ENCODE measurements around the gene NUDT14. TPM values are rescaled to one million over a fixed set of nuclear protein-coding genes. Genes with fewer than 3 reads are reported as not detected.

The NUDT14 gene
- total RNA-seq, 6 donors from 2014 or later: 17.9 to 87.5 (median 54.9) TPM

- ATAC-seq (ENCODE audit: low FRiP score in 2 of 2) (peak; percentile 49 to 90), DNase-seq (peak; percentile 89 to 90)
- Histone ChIP-seq H3K27me3 (no peaks in the 10 kb centered on the region), H3K36me3 (peaks cover 0 to 66% (median 55%) of the 10 kb centered on the region in 4 donors), H3K4me3 (no peak overlapping the region), H3K27ac (peak overlapping the region in 2 of 4 donors; percentile 42 to 56), H3K9me3 (no peaks in the 10 kb centered on the region), H3K4me1 (peaks cover 0 to 15% (median 0%) of the 10 kb centered on the region in 4 donors)
- 83 to 88% methylated on average over 2 to 6 of the region's 11 CpGs for WGBS, 2 donors
- peak in 1 of 4 donors; percentile 21 for TF ChIP-seq POLR2A (IDR thresholded peaks at IDR 0.05)
- TF ChIP-seq POLR2AphosphoS5 (IDR thresholded peaks at IDR 0.05): no peak
- TF ChIP-seq EP300 (IDR thresholded peaks at IDR 0.05): peak in 1 of 4 donors; percentile 65
- TF ChIP-seq, protein P1, sequence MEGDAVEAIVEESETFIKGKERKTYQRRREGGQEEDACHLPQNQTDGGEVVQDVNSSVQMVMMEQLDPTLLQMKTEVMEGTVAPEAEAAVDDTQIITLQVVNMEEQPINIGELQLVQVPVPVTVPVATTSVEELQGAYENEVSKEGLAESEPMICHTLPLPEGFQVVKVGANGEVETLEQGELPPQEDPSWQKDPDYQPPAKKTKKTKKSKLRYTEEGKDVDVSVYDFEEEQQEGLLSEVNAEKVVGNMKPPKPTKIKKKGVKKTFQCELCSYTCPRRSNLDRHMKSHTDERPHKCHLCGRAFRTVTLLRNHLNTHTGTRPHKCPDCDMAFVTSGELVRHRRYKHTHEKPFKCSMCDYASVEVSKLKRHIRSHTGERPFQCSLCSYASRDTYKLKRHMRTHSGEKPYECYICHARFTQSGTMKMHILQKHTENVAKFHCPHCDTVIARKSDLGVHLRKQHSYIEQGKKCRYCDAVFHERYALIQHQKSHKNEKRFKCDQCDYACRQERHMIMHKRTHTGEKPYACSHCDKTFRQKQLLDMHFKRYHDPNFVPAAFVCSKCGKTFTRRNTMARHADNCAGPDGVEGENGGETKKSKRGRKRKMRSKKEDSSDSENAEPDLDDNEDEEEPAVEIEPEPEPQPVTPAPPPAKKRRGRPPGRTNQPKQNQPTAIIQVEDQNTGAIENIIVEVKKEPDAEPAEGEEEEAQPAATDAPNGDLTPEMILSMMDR (IDR thresholded peaks at IDR 0.05): no peak
These were observed 36.7 kb upstream of the NUDT14 start for GRCh38 chr14:105217774-105218173.

DNA sequence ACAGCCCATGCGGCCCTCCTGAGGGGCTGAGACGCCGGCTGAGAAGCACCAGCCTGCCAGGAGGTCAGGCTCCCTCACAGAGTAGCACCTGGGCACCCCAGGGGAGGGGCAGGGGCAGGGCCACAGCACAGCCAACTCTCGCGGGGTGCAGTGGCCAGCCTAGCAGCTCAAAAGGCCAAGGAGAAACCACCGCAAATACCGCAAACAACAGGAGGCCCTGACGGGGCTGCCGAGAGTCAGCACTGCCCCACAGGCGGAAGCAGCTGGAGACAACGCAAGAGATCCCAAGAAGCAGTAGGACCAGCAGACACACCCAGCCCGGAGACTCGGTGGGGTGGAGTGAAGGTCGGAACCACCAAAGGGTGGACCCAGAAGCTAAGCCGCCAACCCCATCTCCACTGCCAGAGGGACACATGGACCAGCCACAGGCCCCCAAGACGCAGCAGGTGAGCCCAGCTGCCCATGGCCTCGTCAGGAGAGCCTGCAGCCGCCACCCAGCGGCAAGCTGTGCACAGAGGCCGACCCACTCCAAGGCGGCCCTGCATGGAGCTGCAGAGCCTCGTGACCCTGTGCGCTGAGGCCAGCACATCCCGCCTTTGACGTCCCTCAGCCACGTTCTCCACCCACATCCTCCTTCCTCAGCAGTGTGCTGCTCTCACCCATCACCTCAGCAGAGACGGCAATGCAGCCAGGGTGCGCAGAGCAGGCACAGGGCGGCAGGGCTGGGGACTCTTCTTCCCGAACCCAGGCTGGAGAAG lies 35.6 kb upstream of the NUDT14 start:
- Histone ChIP-seq H3K27ac (no peak overlapping the region), H3K4me1 (peaks cover 0 to 15% (median 0%) of the 10 kb centered on the region in 4 donors), H3K27me3 (no peaks in the 10 kb centered on the region), H3K36me3 (peaks cover 0 to 73% (median 53%) of the 10 kb centered on the region in 4 donors), H3K9me3 (no peaks in the 10 kb centered on the region), H3K4me3 (no peak overlapping the region)
- DNase-seq (peak in 1 of 2 donors; percentile 71), ATAC-seq (ENCODE audit: low FRiP score in 2 of 2) (no peak)
- 85 to 90% methylated on average over 15 to 27 of the region's 30 CpGs for WGBS, 2 donors
- TF ChIP-seq, protein P1 (IDR thresholded peaks at IDR 0.05): no peak
- TF ChIP-seq POLR2A (IDR thresholded peaks at IDR 0.05): no peak
- no peak for TF ChIP-seq EP300 (IDR thresholded peaks at IDR 0.05)
- TF ChIP-seq POLR2AphosphoS5 (IDR thresholded peaks at IDR 0.05): no peak

- no peak overlapping the region for H3K4me3 ChIP-seq
- no peak overlapping the region for H3K27ac ChIP-seq
- TF ChIP-seq POLR2A (IDR thresholded peaks at IDR 0.05): no peak
- TF ChIP-seq, protein P1 (IDR thresholded peaks at IDR 0.05): no peak
- TF ChIP-seq POLR2AphosphoS5 (IDR thresholded peaks at IDR 0.05): no peak
- TF ChIP-seq EP300 (IDR thresholded peaks at IDR 0.05): no peak
- H3K4me1 ChIP-seq: peaks cover 0 to 11% (median 0%) of the 10 kb centered on the region in 4 donors
- ATAC-seq (ENCODE audit: low FRiP score in 2 of 2) (no peak), DNase-seq (peak in 1 of 2 donors; percentile 1)
- no peaks in the 10 kb centered on the region for H3K27me3 ChIP-seq
- WGBS, 2 donors: 82 to 87% methylated on average over 3 of the region's 3 CpGs
- H3K36me3 ChIP-seq: peaks cover 0 to 74% (median 49%) of the 10 kb centered on the region in 4 donors
- no peaks in the 10 kb centered on the region for H3K9me3 ChIP-seq
These were observed 34.5 kb upstream of the NUDT14 start for GRCh38 chr14:105215602-105216001.

DNA sequence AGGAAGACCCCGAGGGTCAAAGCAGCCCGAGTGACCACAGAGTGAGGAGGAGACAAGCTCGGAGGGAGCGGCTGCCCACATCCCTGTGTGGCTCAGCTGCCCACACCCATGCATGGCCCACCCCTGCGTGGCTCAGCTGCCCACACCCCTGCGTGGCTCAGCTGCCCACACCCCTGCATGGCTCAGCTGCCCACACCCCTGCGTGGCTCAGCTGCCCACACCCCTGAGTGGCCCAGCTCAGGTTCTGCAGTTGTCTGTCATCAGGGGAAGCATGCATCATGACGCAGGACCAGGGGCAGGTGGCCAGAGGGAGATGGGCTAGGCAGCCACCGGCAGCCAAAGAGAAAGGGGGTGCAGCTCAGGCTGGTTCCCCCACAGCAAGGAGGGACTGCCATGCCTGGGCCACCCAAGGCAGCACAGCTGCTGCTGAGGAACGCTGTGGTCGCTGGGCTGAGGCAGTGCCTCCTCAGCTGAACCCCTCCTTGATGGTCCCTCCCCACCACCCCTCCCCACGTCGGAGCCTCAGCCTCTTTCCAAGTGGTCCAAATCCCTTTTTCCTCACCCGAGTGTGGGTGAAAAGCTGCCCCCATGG lies 33.3 kb upstream of the NUDT14 start:
- 86 to 92% methylated on average over 5 to 14 of the region's 14 CpGs for WGBS, 2 donors
- Histone ChIP-seq H3K4me3 (no peak overlapping the region), H3K27ac (no peak overlapping the region), H3K27me3 (no peaks in the 10 kb centered on the region), H3K36me3 (peaks cover 6 to 76% (median 52%) of the 10 kb centered on the region in 4 donors), H3K4me1 (peaks cover 0 to 11% (median 0%) of the 10 kb centered on the region in 4 donors), H3K9me3 (no peaks in the 10 kb centered on the region)
- no peak for TF ChIP-seq POLR2A (IDR thresholded peaks at IDR 0.05)
- TF ChIP-seq EP300 (IDR thresholded peaks at IDR 0.05): no peak
- TF ChIP-seq, protein P1 (IDR thresholded peaks at IDR 0.05): no peak
- DNase-seq: no peak
- ATAC-seq (ENCODE audit: low FRiP score in 2 of 2): no peak
